GM15510 (cell line): ENCODE data around the gene SEZ6.

Source experiments
- POLR2A ChIP-seq: IDR thresholded peaks from 3 replicates; pipeline ENCODE4 v1.6.1; 2011; ENCODE audit warnings: borderline replicate concordance; ENCODE audit not compliant: insufficient read length; ENCODE audit errors: extremely low read depth

SEZ6 gene

DNA sequence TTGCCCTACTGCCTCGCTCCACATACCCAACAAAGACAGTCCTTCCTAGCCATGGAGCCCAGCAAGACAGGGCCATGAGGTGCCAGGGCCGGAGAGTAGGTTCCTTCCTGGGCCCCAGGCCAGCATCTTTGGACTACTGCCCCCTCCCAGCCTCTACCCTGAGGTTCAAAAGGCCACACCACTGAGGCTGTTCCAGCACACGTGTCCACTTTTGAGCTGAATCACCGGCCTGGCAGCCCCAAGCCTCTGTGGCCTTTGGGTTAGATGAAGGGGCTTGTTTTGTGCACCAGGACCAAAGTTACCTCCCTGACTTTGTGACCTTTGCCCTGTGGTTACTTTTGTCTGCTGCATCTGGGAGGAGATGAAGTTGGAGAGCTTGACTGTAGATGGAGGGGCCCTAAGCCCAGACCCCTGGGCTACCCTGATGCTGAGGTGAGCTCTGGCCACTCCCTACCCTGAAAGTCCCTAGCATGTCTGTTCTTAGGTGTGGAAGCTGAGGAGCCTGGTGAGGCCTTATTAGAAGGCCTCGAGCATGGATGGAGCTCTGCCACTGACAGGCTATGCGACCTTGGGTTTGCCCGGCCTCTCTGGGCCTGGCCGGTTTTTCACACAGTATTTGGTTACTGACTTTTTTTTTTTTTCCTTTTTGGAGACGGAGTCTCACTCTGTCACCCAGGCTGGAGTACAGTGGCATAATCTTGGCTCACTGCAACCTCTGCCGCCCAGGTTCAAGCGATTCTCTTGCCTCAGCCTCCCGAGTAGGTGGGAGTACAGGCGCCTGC is 12.0 kb downstream of the SEZ6 start:
- no peak for TF ChIP-seq POLR2A

DNA sequence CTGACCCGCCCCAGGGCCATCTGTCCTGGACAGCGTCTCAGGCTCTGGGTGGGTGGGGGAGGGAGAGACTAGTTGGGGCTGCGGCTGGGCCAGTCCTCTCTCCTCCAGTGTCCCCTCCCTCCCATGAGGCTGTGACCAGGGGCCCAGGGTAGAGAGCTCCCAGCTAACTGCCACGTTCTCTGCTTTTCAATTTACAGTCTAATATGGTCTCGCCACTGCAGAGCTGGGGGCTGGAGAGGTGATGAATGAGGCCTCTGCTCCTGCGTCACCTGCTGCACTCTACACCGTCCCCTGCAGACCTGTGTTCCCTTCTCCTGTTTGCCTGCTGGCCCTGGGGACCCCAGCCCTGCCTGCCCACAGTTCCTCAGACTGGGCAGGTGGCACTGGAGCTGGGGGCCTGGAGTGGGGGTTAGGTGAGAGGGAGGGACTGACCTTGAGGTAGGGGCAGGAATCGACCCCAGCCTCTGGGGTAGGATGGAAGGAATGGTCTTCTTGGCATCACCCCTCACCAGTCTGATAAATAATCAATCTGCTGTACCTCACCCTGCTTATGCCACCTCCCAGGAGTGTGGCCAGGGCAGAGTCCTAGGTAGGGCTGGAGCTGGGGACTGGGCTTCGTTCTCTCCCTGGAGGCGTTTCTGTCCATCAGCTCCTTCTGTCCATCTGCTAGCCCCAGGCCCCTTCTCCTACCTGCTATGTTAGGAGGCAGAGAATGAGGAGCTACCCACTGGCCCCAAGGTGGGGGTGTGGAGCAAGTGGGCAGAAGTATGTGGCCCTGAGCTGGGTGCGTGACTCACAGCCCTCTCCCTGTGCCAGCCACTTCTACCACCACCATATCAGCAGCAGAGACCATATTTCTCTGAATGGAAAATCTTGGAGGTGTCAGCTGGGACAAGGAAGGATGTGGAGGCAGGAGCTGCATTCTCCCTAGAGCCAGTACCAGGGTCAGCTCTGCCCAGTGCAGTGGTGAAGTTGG is 12.9 kb downstream of the SEZ6 start:
- no peak for TF ChIP-seq POLR2A

DNA sequence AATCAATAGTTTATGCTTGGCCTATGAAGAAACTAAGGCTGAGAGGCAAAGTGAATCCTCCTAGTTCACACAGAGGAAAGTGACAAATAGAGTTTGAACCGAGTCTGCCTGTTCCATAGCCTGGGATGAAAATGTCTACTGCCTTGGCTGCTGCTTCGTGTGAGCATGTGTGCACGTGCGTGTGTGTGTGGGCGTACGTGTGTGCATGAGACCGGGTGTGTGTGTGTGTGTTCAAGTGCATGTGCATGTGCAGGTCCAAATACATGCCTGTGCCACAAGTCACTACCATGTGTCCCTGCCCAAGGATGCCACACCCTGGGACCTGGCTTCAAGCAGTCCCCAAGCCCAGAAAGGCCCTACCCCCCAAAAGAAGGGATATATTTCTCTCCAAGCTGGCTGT is 13.6 kb downstream of the SEZ6 start:
- TF ChIP-seq POLR2A, result no peak

DNA sequence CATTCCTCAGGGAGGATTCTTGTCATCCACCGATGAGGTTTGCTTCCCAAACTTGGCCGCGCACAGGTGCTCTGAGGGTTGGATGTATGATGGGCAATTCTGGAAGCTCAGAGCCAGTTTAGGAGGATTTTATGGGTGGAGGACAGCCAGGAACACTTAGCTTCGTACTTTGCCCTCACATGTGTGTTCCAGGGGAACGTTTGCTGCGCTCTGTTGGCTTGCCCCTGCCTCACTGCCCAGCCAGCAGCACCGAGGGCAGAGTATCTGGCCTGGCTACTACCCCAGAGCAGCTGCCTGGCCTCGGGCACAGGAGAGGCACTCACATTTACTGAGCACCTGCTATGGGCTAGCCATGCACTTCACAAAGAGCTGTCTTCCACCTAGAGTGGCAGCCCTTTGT is 14.1 kb downstream of the SEZ6 start:
- no peak for TF ChIP-seq POLR2A

DNA sequence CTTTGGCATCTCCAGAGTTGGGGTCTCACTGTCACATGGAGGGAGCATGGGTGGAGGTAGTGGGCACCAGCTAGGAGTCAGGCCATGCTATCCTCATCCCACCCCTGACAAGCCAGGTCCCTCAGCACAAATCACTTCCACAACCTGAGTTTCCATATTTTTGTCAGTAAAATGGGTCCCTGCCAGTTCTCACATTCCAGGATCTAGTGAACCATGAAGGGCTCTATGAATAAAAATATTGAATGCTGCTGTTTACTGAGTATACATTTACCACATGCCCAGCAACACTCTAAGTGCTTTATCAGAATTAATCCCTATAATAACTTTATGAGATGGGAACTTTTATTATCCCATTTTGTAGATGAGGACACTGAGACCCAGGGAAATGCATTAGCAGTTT is 16.8 kb downstream of the SEZ6 start:
- no peak for TF ChIP-seq POLR2A

DNA sequence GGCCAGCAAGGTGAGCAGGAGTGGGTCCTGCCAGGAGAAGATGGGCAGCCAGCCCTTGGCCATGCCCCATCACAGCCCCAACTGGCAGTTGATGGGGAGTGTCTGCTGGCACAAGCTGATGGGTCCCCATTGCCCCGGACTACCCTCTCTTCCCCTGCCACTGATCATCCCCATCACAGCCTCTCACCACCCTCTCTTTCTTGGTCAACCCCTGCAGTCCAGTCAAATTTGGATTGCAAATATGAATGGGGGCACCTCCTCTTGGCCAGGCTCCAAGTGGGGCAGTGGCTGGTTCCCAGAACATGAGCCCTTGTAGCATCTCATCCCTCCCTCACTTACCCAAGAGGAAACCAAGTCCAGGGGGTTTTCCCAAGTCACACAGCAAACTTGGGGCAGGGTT is 17.4 kb downstream of the SEZ6 start:
- no peak for TF ChIP-seq POLR2A

DNA sequence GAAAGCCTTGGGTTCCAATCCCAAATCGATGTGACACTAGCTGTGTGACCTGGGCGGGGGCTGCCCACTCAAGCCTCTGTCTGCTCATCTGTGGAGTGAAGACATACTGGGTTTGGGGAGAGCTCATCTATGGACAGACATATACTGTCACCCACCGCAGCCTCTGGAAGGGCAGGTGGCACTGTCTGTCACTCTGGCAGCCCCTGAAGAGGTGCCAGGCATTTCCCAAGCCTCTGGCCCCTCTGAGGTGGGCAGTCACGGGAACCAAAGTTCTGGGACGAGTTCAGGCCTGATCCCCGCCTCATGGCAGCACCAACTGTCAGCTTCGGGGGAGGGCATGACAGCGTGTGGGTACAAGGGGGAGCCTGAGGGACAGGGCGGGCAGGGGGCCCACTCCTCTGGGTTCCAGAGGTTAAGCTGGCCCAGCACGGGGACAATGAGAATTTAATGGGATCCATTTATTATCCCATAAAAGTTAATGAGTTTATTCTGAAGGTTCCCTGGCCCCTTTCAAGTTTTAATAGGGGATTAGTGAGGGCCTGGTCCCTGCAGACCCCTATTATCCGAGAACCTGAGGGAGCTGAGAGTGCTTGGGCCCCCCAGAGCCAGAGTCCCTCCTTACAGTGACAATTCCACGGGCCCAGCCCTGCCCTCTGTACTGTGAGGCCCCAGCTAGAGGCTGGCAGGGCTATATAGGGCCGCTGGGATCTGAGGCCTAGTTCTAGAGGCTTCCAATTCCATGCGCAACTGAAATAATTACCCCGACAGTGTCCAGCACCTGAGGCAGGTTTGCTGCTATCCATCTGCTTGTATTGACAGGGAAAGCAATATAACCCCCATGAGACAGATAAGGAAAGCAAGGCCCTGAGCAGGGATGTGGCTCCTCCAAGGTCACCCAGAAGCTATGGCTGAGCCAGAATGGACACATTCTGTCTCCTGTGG is 18.8 kb downstream of the SEZ6 start:
- TF ChIP-seq POLR2A, result no peak

DNA sequence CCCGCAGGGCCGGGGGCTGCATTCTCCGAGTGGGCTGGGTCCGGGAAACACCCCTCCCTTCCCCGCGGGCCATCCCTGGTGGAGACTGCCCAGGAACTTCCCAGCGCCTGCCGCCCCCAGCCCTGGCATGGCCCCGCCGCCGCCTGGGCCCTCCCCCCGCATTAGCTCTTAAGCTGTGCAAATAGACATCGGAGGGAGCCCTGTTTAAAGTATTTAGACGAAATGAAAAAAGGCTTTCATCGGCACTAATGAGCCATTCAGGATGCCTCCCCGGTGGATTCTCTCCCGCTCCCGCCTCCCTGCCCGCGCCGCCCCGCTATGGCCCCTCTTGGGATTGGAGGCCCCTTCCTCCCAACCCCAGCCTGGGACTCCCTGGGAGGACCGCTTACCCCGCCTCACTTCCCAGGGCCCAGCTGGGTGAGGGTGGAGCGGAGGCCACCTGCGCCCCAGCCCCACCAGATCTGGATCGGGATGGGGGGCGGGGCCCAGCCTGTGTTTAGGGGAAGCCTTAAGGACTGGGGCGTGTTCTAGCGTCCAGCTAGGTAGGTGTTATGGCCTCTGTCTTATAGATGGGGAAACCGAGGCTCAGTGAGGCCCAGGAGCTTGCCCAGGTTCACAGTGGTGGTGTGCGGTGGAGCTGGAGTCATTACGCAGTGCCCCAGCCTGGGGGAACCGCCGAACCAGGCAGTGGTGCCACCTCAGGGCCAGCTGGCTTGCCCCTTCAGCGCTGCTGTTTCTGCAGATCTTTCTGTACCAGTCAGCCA is 19.7 kb downstream of the SEZ6 start:
- TF ChIP-seq POLR2A, result no peak

DNA sequence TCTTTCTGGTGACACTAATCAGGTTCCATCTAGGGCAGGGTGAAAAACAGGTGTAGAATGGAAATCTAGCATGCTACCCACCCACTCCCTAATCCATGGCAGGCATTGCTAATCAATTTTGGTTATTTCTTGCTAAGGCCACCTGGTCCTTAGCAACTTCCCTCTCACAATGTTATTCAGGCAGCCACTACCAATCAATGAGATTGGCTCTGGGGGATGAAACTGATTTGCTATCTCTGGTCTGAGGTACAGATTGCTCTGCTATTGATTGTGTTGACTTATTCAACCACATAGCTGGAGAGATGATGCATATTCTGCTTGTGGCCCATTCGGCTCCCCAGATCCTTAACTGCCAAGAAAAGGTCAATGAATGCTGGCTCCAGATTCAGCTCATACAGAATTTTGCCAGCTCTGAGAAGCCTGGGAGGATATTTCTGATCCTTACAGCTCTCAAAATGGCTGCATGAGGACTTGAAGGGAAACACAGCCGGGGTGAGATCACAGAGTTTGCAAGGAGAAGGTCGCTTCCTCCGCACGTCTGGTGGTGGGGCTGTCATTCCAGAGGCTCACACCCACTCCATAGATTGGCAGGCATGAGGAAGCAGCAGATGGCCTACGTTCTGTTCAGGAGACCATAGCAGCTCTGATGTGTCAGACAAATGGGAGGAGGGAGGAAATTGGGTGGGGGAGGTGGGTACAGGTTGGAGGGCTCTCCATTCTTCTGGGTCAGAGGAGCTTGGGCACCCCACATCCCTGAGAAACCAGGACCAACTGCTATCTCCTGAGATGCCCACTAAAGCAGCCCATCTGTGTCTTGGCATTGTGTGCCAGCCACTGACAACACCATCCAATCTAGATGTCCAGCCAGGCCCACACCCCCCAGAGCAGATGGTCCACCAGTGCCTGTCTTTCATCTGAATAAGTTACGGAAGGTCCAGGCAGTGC is 22.3 kb downstream of the SEZ6 start:
- no peak for TF ChIP-seq POLR2A

DNA sequence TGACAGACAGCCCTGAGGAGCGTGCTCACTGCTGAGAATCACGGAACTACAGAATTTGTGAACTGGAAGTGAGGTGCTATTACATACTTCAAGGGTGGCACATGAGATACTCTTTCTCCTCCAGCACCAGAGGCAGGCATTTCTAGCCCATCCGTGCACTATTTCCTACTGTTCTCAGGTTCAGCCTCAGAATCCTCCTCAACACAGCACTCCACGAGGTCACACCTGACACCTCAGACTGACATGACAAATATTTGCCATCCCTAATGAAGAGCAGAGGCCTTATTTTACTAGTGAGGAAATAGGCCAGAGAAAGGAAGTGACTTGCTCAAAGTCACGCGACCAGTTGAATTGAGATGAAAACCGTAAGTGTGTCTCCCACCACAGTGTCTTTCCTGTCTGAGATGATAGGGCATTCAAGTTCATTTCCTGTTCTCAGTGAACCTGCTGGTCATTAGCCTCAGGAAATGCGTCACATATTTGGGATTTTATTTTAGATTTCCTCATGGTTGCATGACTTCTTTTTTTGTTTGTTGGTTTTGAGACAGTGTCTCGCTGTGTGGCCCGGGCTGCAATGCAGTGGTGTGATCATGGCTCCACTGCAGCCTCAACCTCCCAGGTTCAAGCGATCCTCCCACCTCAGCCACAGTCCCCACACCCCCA is 23.6 kb downstream of the SEZ6 start:
- TF ChIP-seq POLR2A, result no peak

DNA sequence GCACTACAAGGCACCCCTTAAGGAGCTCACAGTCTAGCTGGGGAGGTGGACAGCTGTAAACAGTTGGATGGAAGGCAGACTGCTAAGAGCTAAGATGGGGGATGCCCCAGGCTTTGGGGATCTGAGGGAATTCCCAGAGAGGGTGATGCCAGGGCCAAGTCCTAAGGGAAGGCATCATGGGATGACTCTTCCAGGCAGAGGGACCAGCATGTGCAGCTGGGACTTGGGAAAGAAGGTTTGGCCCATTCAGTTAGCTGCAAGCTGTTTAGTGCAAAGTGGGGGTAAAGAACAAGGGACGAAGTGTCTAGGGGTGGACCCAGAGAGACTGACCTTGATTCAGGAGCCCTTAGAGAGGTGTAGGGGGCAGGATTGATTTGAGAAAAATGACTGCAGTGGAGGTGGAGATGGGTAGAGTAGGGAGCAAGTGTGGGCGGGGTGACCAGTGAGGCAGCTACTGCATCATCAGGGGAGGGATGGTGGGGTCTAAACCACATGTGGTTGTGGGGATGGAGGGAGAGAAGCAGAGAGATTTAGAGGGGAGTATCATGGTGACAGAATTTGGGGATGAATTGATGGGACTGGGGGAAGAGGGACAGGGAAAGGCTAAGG is 27.4 kb downstream of the SEZ6 start:
- TF ChIP-seq POLR2A, result no peak
